H54 (cell line): Measurements from ENCODE around the gene SLC25A42.
"Not testable (repeated sequence)": the region's sequence is repeated elsewhere in the genome, so short reads cannot be mapped to it uniquely, and the experiment has no call there.

Experiments
- DNase-seq: peaks from one replicate; pipeline ENCODE4 v3.0.0; 2011; ENCODE audit warnings: low spot score, mixed read lengths; ENCODE audit not compliant: insufficient read length
- FAIRE-seq: peaks from 3 replicates; lab custom pipeline; 2011; peaks lifted over from hg19 to GRCh38; lab: Jason Lieb, UNC
- POLR2A ChIP-seq: IDR thresholded peaks from 2 replicates; pipeline ENCODE4 v1.6.1; 2011; ENCODE audit warnings: low read depth, mild to moderate bottlenecking, low read length

SLC25A42 gene

GRCh38 chr19:19134687-19135158, 70.9 kb downstream of the SLC25A42 start:
- DNase-seq (no peak), FAIRE-seq (no peak)
- no peak for TF ChIP-seq POLR2A

- FAIRE-seq, DNase-seq: not testable (repeated sequence)
Measured at GRCh38 chr19:19135713-19136112, 71.9 kb downstream of the SLC25A42 start.

GRCh38 chr19:19137556-19138108, 73.8 kb downstream of the SLC25A42 start:
- FAIRE-seq: no peak
- no peak for TF ChIP-seq POLR2A
- DNase-seq: no peak

GRCh38 chr19:19138109-19138981, 74.6 kb downstream of the SLC25A42 start, which contains the start of gene TMEM161A:
Gene TMEM161A, minus strand, starts transcription at chr19:19138478. Its CDS starts 50 bp downstream, at chr19:19138428.
- peak; percentile 100 for DNase-seq
- peak; percentile 88 for FAIRE-seq
- TF ChIP-seq POLR2A: peak; percentile 69

- FAIRE-seq (no peak), DNase-seq (no peak)
- no peak for TF ChIP-seq POLR2A
Measured at GRCh38 chr19:19139876-19140229, 76.1 kb downstream of the SLC25A42 start.

GRCh38 chr19:19140476-19140875, 76.7 kb downstream of the SLC25A42 start:
- TF ChIP-seq POLR2A: no peak
- DNase-seq (no peak), FAIRE-seq (no peak)

GRCh38 chr19:19142347-19142746, 78.6 kb downstream of the SLC25A42 start:
- DNase-seq (no peak), FAIRE-seq (no peak)
- TF ChIP-seq POLR2A: no peak

GRCh38 chr19:19145281-19145680, 81.5 kb downstream of the SLC25A42 start:
- no peak for TF ChIP-seq POLR2A
- no peak for DNase-seq
- no peak for FAIRE-seq

GRCh38 chr19:19145684-19146608, 82.2 kb downstream of the SLC25A42 start:
- FAIRE-seq (no peak), DNase-seq (peak; percentile 70)
- no peak for TF ChIP-seq POLR2A

GRCh38 chr19:19146865-19147264, 83.1 kb downstream of the SLC25A42 start:
- no peak for TF ChIP-seq POLR2A
- FAIRE-seq (no peak), DNase-seq (no peak)

GRCh38 chr19:19147344-19147743, 83.5 kb downstream of the SLC25A42 start:
- no peak for FAIRE-seq
- TF ChIP-seq POLR2A: no peak
- no peak for DNase-seq

- FAIRE-seq, DNase-seq: not testable (repeated sequence)
Measured at GRCh38 chr19:19148504-19148903, 84.7 kb downstream of the SLC25A42 start.

- DNase-seq (no peak), FAIRE-seq (no peak)
- no peak for TF ChIP-seq POLR2A
Measured at GRCh38 chr19:19149435-19149834, 85.6 kb downstream of the SLC25A42 start.

GRCh38 chr19:19151418-19151817, 87.6 kb downstream of the SLC25A42 start:
- FAIRE-seq: no peak
- DNase-seq: no peak
- TF ChIP-seq POLR2A: no peak
